ENCODE measurements around the gene WNT9A.

The WNT9A gene

GRCh38 chr1:227924168-227924832, 23.4 kb downstream of the WNT9A start:
- FAIRE-seq: no peak

DNA sequence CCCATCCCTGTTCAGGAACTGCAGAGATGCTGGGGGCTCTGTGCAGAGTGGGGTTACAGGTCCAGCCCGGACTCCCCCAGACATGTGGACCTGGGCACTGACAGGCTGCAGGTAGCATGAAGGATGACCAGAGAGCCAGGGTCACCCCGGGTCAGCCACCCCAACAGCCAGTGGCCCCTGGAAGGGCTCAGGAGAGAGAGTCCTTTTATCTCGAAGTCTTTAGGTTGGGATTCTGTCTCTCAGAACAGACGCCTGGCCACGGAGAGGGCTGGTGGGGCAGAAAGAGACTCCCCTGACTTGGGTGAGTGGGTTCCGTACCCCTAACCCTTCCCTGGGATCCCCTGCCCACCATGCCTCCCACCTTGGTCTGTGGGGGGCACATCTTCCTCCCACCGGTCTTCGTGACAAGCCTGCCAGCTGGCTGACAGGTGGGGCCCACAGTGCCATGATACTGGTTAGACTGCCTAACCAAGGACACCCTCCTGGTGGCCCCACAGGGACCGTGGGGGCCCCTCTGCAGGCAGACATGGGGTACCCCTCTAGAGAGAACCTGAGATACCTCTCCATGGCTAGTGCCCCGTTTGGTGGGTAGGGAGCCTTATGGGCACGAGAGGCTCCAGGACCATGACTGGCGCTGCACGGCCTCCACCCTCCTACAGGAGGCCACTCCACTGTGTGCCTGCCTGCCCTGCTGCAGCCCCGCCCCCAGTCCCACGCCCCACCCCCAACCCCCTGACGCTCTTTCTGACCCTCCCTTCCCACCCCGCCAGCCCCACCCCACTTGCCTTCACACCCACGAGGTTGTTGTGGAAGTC, 24.2 kb downstream of the WNT9A start:
- FAIRE-seq: no peak

GRCh38 chr1:227922501-227923352, 25.0 kb downstream of the WNT9A start:
- FAIRE-seq: no peak

DNA sequence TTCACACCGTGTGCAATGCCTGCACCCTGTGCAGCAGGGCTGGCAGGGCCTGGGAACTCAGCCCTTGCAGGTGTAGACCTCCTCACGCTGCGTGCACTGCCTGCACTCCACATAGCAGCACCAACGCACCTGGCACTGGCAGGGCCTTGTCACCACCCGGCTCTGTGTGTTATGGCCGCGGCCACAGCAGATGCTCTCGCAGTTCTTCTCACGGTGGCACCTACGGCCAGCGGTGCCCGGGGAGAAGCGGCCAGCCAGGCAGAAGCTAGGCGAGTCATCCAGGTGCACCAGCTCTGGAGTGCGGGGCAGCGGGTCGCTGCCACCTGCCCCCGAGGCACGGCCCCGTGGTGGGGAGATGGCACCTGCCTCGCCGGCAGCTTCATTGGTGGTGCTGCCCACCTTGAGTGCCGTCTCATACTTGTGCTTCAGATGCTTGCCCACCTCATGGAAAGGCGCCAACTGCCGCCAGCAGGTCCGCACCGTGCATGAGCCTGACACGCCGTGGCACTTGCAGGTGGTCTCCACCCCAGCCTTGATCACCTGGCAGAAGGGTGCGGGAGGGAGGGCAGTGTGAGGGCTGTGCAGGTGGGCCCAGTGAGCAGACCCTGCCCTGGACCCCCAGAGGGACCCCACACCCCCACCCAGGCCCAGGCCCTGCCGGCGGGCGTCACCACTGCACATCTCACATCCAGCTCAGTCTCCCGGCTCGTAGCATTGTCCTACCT, 26.1 kb downstream of the WNT9A start:
- FAIRE-seq: no peak

- no peak for FAIRE-seq
Observed at GRCh38 chr1:227920896-227921295, 26.8 kb downstream of the WNT9A start.

DNA sequence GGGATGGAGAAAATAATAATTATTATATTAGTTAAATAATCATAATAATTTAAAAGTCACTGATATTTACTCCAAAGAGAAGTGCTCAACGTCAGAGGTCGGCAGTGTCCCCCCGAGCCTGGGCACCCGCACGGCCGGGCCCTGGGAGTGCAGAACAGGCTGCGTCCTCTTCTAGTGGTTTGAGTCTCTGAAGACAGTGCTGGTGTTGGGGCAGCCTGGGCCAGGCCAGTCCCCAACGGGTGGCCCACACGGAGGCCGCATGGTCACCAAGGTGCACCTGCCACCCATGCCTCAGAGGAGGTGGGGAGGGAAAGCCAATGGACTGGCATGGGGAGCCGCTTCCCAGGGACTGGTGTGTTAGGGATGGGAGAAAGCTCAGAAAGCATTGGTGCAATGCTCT, 27.3 kb downstream of the WNT9A start:
- no peak for FAIRE-seq

DNA sequence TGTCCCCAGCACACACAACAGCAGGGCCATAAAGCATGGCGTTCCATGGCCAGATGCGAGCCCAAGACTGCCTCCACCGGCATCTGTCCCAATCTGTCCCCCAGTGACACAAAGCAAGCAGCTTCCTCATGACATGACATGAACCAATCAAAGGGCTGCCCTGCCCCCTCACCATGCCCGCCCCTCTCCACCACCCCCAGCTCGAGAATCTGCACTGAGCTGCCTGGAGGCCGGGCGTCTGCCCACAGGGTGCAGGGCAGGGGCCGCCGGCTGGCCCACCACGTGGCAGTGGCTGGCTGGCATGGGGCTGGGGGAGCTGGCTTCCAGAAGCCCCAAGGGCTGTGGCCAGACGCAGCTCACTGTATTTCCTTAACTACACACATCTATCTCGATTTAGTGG, 27.8 kb downstream of the WNT9A start:
- no peak for FAIRE-seq

- no peak for FAIRE-seq
Observed at GRCh38 chr1:227918736-227919135, 29.0 kb downstream of the WNT9A start.

DNA sequence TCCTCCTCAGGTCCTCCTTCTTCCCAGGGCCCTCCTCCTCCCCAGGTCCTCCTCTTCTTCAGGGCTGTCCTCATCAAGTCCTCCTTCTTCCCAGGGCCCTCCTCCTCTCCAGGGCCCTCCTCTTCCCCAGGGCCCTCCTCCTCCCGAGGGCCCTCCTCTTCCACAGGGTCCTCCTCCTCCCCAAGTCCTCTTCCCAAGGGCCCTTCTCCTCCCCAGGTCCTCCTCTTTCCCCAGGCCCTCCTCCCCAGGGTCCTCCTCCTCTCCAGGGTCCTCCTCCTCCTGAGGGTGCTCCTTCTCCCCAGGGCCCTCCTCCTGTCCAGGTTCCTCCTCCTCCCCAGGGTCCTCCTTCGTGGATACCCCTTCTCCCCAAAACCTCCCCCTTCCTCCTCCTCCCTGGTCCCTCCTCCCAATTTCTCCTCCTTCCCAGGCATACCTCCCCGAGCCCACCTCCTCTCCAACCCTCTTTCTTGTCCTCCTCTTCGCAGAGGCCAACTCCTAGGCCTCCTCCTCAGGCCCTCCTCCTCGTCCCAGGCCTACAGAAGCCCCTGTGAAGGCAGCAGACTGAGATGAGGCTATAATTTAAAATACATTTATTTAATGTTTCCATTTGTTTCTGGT, 29.5 kb downstream of the WNT9A start:
- FAIRE-seq: no peak

- no peak for FAIRE-seq
Observed at GRCh38 chr1:227917081-227917950, 30.4 kb downstream of the WNT9A start.

- FAIRE-seq: no peak
Observed at GRCh38 chr1:227916655-227917054, 31.1 kb downstream of the WNT9A start.

DNA sequence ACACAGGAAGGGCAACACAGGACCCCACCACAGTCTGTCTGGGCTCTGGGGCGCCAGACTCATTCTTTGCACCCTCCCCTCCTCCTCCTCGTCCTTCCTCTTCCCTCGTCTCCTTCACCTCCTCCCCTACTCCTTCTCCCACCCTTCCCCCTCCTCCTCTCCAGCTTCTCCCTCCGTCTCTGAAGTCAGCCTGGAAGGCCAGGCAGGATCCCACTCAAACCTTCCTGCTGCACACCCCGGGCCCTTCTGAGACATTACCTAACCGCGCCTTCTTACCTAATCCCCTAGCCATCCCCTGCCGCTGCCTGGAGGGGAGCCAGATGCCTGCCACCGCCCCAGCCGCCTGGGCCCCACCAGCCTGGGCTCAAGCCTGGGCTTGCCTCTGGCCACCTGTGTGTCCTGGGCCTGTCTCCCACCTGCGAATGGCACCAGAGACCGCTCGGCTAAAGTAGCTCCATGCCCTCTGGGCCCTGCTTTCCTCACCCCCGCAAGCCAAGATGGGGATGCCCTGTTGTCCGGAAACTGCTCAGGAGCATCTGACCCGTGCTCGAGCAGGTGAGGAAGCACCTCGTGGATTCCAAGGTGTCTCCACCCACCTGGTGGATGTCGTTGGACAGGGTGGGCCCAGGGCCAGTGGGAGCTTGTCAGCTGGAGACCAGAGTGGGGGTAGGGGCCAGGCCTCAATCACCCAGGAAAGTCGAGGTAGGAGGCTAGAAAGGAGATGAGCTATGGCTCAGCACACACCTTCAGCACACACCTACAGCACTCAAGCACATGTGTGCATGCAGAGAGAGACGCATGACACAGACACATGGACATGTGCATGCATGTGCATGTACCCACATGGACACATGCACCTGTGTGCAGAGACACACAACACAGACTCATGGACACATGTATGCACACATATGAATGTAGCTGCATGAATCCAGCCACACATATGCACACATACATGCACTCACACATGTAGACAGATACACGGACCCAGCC, 31.9 kb downstream of the WNT9A start:
- no peak for FAIRE-seq

DNA sequence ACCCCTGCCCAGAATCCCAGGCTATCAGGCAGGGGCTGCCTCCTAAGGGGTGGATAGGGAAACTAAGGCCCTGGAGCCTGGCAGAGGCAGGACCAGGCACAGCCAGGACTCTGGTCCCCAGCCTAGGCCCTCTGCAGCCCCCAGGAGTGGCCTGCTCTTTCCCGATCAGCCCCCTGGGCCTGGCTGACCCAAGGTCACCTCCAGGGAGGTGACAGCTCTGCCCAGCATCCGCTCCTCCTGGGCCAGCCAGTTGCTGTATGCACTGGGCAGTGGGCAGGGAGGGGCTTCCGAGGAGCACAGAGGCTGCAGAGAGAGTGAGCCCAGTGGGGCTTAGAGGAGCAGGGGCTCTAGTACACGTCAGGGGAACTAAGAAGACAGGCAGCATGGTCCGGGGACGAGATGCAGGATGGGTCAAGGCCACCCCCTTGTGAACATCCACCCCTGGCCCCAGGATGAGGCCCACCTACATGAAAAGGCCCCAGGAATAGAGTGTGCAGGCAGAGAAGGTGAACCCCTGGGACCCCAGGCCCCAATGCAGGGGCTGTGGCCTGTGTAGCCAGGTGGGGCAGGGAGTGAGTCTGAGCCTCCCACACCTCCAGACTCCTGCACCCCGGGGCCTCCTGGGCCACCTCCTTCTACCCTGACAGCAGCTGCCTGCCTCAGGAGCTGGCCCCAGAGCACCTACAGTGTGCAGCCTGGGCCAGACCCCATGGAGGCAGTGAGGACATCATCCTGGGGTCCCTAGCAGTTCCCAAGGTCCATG, 32.8 kb downstream of the WNT9A start:
- FAIRE-seq: no peak

DNA sequence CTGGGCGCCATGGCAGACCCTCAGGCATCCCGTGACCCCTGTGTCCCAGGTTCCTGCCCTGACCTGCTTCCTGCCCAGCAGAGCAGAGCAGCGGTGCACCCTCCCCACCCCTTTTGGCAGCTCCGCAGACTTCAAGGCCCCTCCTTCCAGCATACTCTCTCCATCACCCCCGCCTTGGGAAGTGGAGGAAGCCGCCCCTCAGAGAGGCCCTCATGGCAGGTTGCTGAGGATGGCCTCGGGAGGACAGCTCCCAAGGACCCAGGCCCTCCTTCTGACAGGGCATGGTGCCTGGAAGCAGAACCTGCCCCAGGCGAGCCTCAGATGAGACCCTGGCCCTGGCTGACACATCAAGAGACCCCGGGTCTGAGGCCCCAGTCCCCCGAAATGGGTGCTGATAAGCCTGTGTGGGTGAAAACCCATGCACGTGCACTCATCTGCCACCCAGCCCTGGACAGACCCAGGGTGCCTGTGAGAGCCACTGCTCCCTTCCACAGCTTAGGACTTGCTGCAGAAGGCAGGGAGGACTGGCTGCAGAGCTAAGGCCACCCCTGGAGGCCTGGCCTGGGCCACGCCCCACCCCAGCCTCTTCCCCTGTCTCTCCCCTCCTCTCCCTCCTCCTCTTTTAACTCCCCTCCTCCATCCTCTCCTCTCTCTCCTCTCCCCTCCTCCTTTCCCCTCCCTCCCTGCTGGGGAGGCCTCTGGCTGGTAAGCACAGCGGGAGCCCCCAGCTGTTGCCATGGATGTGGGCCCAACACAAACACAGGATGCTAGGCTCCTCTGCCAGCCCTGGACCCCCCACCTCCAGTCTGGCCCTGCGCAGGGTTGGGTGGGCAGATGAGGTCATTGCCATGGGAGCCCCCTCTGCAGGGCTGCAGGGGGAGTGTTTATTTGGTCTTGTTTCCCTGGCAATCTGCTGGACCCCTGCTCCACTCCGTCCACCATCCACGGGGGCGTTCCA, 33.7 kb downstream of the WNT9A start:
- FAIRE-seq: no peak

DNA sequence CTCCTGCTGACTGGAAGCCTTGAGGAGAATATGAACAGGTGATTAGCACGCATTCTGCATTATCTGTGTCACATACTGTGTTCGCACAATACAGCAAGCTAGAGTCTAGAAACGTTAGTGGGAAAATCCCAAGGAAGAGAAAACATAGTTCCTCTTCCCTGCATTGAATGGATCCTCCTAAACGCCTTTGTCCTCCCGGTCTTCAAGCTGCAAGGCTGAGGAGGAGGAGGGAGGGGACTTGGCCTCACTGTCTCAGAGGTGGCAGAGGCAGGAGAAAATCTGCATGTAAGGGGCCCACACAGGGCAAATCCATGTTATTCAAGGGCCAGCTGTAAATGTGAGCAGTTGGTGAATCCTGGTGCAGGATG, 34.4 kb downstream of the WNT9A start:
- FAIRE-seq: no peak

- no peak for FAIRE-seq
Observed at GRCh38 chr1:227912866-227913265, 34.9 kb downstream of the WNT9A start.

DNA sequence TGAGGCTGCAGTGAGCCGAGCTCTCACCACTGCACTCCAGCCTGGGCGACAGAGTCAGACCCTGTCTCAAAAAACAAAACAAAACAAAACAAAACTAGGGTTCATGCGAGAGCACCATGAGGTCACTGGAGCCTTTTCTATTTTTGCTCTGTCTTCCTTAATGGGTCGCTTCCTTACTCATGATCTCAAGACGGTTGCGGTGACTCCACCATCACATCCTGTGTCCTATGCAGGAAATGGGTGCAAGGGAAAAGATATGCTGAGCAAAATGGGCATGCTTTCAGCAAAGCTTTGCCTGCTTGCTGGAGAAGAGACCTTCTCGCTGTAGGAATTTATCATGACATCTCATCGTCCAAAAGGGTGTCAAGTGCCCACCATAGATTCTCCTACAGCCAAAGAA, 36.4 kb downstream of the WNT9A start:
- no peak for FAIRE-seq

Data from endometrium (tissue), 2 donors.